Erythroblast (primary cell): ENCODE measurements around the gene TPD52L1.

Source experiments
- GATA1 ChIP-seq: IDR thresholded peaks from 2 replicates; pipeline ENCODE4 v1.6.1; 2011; ENCODE audit warnings: low read depth, mild to moderate bottlenecking, control low read depth, low read length, moderate library complexity
- POLR2A ChIP-seq: IDR thresholded peaks from 2 replicates; pipeline ENCODE4 v1.6.1; 2011; ENCODE audit warnings: mild to moderate bottlenecking, low read length

DNA sequence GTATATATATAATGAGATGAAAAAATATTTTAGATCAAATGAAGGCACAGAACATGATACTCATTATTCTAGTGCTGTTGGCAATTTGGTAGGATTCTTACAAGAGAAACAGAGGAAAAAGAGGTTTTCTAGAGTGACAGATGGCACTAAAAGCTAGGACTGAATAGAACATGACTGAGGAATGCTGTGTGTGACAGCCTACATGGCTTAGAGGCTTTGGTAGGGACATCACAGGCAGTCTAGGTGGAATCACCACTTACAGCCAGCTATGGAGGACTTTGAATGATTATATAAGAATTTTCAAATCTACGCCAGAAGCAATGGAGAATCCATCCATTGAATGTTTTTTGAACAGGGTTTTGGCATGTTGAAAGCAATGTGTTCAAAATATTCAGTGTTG, 52.8 kb downstream of the TPD52L1 start:
- TF ChIP-seq POLR2A (no peak), GATA1 (no peak)
